SHP77 treated with DMSO at 0.1 percent for 48 hours (cell line): ENCODE results near the gene TCHHL1.

Experiments
- DNase-seq: peaks from one replicate; lab custom pipeline; 2025; lab: John Stamatoyannopoulos, UW

TCHHL1 gene

GRCh38 chr1:152089014-152089674, at the start of gene TCHHL1:
Gene TCHHL1, minus strand, starts transcription at chr1:152089064. Its CDS starts 921 bp downstream, at chr1:152088143.
- no peak for DNase-seq

- no peak for DNase-seq
These were observed 48.4 kb upstream of the TCHHL1 start for GRCh38 chr1:152137215-152137614.

- no peak for DNase-seq
These were observed 41.3 kb upstream of the TCHHL1 start for GRCh38 chr1:152130186-152130585.

- no peak for DNase-seq
These were observed 38.8 kb upstream of the TCHHL1 start for GRCh38 chr1:152127673-152128072.

GRCh38 chr1:152125834-152126443, 37.1 kb upstream of the TCHHL1 start:
- no peak for DNase-seq

GRCh38 chr1:152118915-152119314, 30.1 kb upstream of the TCHHL1 start:
- DNase-seq, result no peak

GRCh38 chr1:152115344-152115743, 26.5 kb upstream of the TCHHL1 start, which contains the start of gene TCHH:
Gene TCHH, minus strand, starts transcription at chr1:152115444. Its CDS starts 1,364 bp downstream, at chr1:152114080.
- DNase-seq, result no peak

GRCh38 chr1:152112885-152113432, 24.1 kb upstream of the TCHHL1 start:
- DNase-seq, result no peak

GRCh38 chr1:152112101-152112884, 23.4 kb upstream of the TCHHL1 start:
- no peak for DNase-seq

- no peak for DNase-seq
These were observed 22.7 kb upstream of the TCHHL1 start for GRCh38 chr1:152111515-152111968.

- no peak for DNase-seq
These were observed 22.1 kb upstream of the TCHHL1 start for GRCh38 chr1:152110860-152111514.

- peak; percentile 46 for DNase-seq
These were observed 21.5 kb upstream of the TCHHL1 start for GRCh38 chr1:152110365-152110859.

- DNase-seq, result no peak
These were observed 21.1 kb upstream of the TCHHL1 start for GRCh38 chr1:152109998-152110294.

GRCh38 chr1:152109231-152109997, 20.6 kb upstream of the TCHHL1 start:
- DNase-seq, result no peak

- no peak for DNase-seq
These were observed 20.0 kb upstream of the TCHHL1 start for GRCh38 chr1:152108882-152109222.

GRCh38 chr1:152107984-152108881, 19.4 kb upstream of the TCHHL1 start:
- DNase-seq, result peak; percentile 37

GRCh38 chr1:152107031-152107983, 18.4 kb upstream of the TCHHL1 start:
- no peak for DNase-seq

GRCh38 chr1:152104854-152105253, 16.0 kb upstream of the TCHHL1 start:
- no peak for DNase-seq

- no peak for DNase-seq
These were observed 8.1 kb upstream of the TCHHL1 start for GRCh38 chr1:152096931-152097330.
